Lung (tissue), 12 donors: ENCODE data around the gene PDE1C. TPM values are rescaled to one million over a fixed set of nuclear protein-coding genes. Genes with fewer than 3 reads are reported as not detected.

ENCODE experiments used
- ATAC-seq: fragments of 200-7000 bp; cut with Tn5 transposase; one replicate; pipeline ENCODE4 v1.9.1; 2020; ENCODE audit warnings: moderate number of reproducible peaks; ENCODE audit not compliant: insufficient read depth, low FRiP score
- DNase-seq, 3 donors: peaks; one replicate each; pipeline ENCODE4 v3.0.0-alpha.2; 2013 to 2017
- H3K27ac ChIP-seq, 2 donors: one replicate each; pipeline ENCODE4 v1.5.1; 2013; ENCODE audit warnings: mild to moderate bottlenecking in 2 of 2, moderate library complexity in 2 of 2, control low read depth in 1 of 2, inconsistent platforms in 1 of 2, low read depth in 1 of 2, low read length in 1 of 2
- H3K27me3 ChIP-seq, 3 donors: one replicate each; pipeline ENCODE4 v1.5.1; 2013; ENCODE audit warnings: low read length in 2 of 3; ENCODE audit not compliant: control insufficient read depth in 3 of 3, insufficient read depth in 3 of 3
- H3K36me3 ChIP-seq, 4 donors: one replicate each; pipeline ENCODE4 v1.5.1; 2013; ENCODE audit warnings: low read length in 4 of 4, mild to moderate bottlenecking in 1 of 4, moderate library complexity in 1 of 4; ENCODE audit not compliant: control insufficient read depth in 4 of 4, insufficient read depth in 4 of 4
- H3K4me1 ChIP-seq, 5 donors: one replicate each; pipeline ENCODE4 v1.5.1; 2013; ENCODE audit warnings: low read length in 5 of 5, mild to moderate bottlenecking in 2 of 5, moderate library complexity in 1 of 5; ENCODE audit not compliant: control insufficient read depth in 5 of 5, insufficient read depth in 5 of 5
- H3K4me3 ChIP-seq: one replicate; pipeline ENCODE4 v1.5.1; 2013; ENCODE audit warnings: mild to moderate bottlenecking, control low read depth, moderate library complexity
- H3K9ac ChIP-seq, 2 donors: one replicate each; pipeline ENCODE4 v1.5.1; 2013; ENCODE audit warnings: low read length in 2 of 2, control low read depth in 1 of 2; ENCODE audit not compliant: insufficient read depth in 1 of 2
- H3K9me3 ChIP-seq, 4 donors: one replicate each; pipeline ENCODE4 v1.5.1; 2013; ENCODE audit warnings: low read length in 3 of 4, mild to moderate bottlenecking in 1 of 4, moderate library complexity in 1 of 4; ENCODE audit not compliant: control insufficient read depth in 4 of 4, insufficient read depth in 3 of 4
- CTCF ChIP-seq: IDR thresholded peaks from 2 replicates; pipeline ENCODE4 v1.5.1; 2012; ENCODE audit warnings: mild to moderate bottlenecking; ENCODE audit errors: control extremely low read depth, extremely low read depth
- WGBS, 2 donors: extraction: QIAGEN DNeasy Blood & Tissue Kit; methylation state at CpG; one replicate each; pipeline ENCODE4 v1.1.7; 2013; 5-methylcytosine and 5-hydroxymethylcytosine counted together
- polyA plus RNA-seq, 2 donors: library from polyadenylated mRNA; stranded (reverse); fragments of 200-250 nt; gene quantifications; one replicate each; pipeline ENCODE4 v1.2.1, GENCODE V29; 2013
- total RNA-seq, 2 donors: library from RNA; depleted of rRNA in 1 of 2; stranded (reverse); fragments of >200 nt in 1 of 2; gene quantifications; one replicate each; pipeline ENCODE4 v1.2.1, GENCODE V29; 2014 to 2021
- donor health status: control.
- donor health status: control.
- donor health status: Bipolar disorder and iron deficiency.
- donor health status: healthy.
- donor health status: DM: yes; HTN: yes; CAD: no.

Gene PDE1C
- total and polyA plus RNA-seq, 4 donors = 1.9 to 14.3 (median 6.1) TPM

GRCh38 chr7:31926991-31927584, 143.1 kb downstream of the PDE1C start:
- H3K4me3 ChIP-seq = no peak overlapping the region
- no peak overlapping the region for H3K9ac ChIP-seq
- H3K27ac ChIP-seq = no peak overlapping the region
- peaks cover 0 to 2% (median 0%) of the 10 kb centered on the region in 4 donors for H3K9me3 ChIP-seq
- H3K36me3 ChIP-seq = no peaks in the 10 kb centered on the region
- H3K27me3 ChIP-seq = no peaks in the 10 kb centered on the region
- no peak for TF ChIP-seq CTCF
- H3K4me1 ChIP-seq = peaks cover 0 to 12% (median 0%) of the 10 kb centered on the region in 5 donors
- WGBS, 2 donors = 81 to 83% methylated on average over 5 of the region's 5 CpGs
- DNase-seq = no peak
- no peak for ATAC-seq

GRCh38 chr7:31925753-31926454, 144.3 kb downstream of the PDE1C start:
- DNase-seq (no peak), ATAC-seq (no peak)
- WGBS, 2 donors = 86 to 91% methylated on average over 6 of the region's 6 CpGs
- H3K4me1 ChIP-seq = peaks cover 0 to 14% (median 0%) of the 10 kb centered on the region in 5 donors
- no peak for TF ChIP-seq CTCF
- H3K4me3 ChIP-seq = no peak overlapping the region
- H3K27me3 ChIP-seq = no peaks in the 10 kb centered on the region
- H3K9ac ChIP-seq = no peak overlapping the region
- no peak overlapping the region for H3K27ac ChIP-seq
- no peaks in the 10 kb centered on the region for H3K36me3 ChIP-seq
- peaks cover 0 to 2% (median 0%) of the 10 kb centered on the region in 4 donors for H3K9me3 ChIP-seq

GRCh38 chr7:31924251-31924650, 146.0 kb downstream of the PDE1C start:
- H3K9ac ChIP-seq = no peak overlapping the region
- H3K4me3 ChIP-seq = no peak overlapping the region
- H3K36me3 ChIP-seq = no peaks in the 10 kb centered on the region
- peaks cover 0 to 14% (median 0%) of the 10 kb centered on the region in 5 donors for H3K4me1 ChIP-seq
- no peak for ATAC-seq
- no peak overlapping the region for H3K27ac ChIP-seq
- H3K9me3 ChIP-seq = peaks cover 0 to 4% (median 0%) of the 10 kb centered on the region in 4 donors
- no peaks in the 10 kb centered on the region for H3K27me3 ChIP-seq
- TF ChIP-seq CTCF = no peak
- no peak for DNase-seq
- 56 to 70% methylated on average over 2 of the region's 2 CpGs for WGBS, 2 donors
